CD4-positive, alpha-beta memory T cell (primary cell): ENCODE data around the gene KRT37. TPM values are rescaled to one million over a fixed set of nuclear protein-coding genes. Genes with fewer than 3 reads are reported as not detected.
A peak's percentile ranks its signal among the peaks of the same experiment; 100 is the strongest.

Source experiments
- CTCF ChIA-PET: fragments of 350-600 bp; sonication (Branson Sonifier 250); formaldehyde crosslinking; loops from one replicate; lab custom pipeline; 2021; ENCODE audit warnings: inconsistent platforms; ENCODE audit not compliant: partially characterized antibody; lab: Charles Lee
- POLR2A ChIA-PET: fragments of 350-600 bp; sonication (Branson Sonifier 250); formaldehyde crosslinking; loops from one replicate; lab custom pipeline; 2021; ENCODE audit not compliant: partially characterized antibody; lab: Charles Lee
- DNase-seq, 5 donors: peaks; one replicate each; pipeline versions ENCODE4 v3.0.0 to v3.0.0-alpha.2; 2020 to 2022; ENCODE audit warnings: mixed read lengths in 1 of 5
- H3K27ac ChIP-seq: one replicate; pipeline ENCODE4 v1.7.0; 2013; ENCODE audit warnings: low read depth, low read length
- H3K27me3 ChIP-seq: 2 replicates; pipeline ENCODE4 v1.7.0; 2013; ENCODE audit warnings: mild to moderate bottlenecking, low read length, moderate library complexity; ENCODE audit not compliant: insufficient read depth
- H3K36me3 ChIP-seq: 2 replicates; pipeline ENCODE4 v1.7.0; 2013; ENCODE audit warnings: mild to moderate bottlenecking, low read length, moderate library complexity; ENCODE audit not compliant: insufficient read depth
- H3K4me1 ChIP-seq: 2 replicates; pipeline ENCODE4 v1.7.0; 2013; ENCODE audit warnings: mild to moderate bottlenecking, low read length, moderate library complexity; ENCODE audit not compliant: insufficient read depth
- H3K4me3 ChIP-seq, 2 donors: one replicate each; pipeline ENCODE4 v1.7.0; 2013; ENCODE audit warnings: low read length in 2 of 2, mild to moderate bottlenecking in 1 of 2
- H3K9me3 ChIP-seq, 2 donors: one replicate each; pipeline ENCODE4 v1.7.0; 2013; ENCODE audit warnings: low read length in 2 of 2, control low read depth in 1 of 2; ENCODE audit not compliant: control insufficient read depth in 1 of 2
- H3K27ac Mint-ChIP-seq, 7 donors: one replicate each; pipeline ENCODE4 v1.8.0; 2020 to 2021; ENCODE audit warnings: mixed read lengths in 7 of 7, mild to moderate bottlenecking in 6 of 7, inconsistent platforms in 3 of 7, moderate library complexity in 3 of 7
- H3K27me3 Mint-ChIP-seq, 2 donors: one replicate each; pipeline ENCODE4 v1.8.0; 2020 to 2021; ENCODE audit warnings: mixed read lengths in 2 of 2
- H3K36me3 Mint-ChIP-seq, 2 donors: one replicate each; pipeline ENCODE4 v1.8.0; 2020 to 2021; ENCODE audit warnings: mixed read lengths in 2 of 2, inconsistent platforms in 1 of 2, mild to moderate bottlenecking in 1 of 2
- H3K4me1 Mint-ChIP-seq, 4 donors: one replicate each; pipeline ENCODE4 v1.8.0; 2020 to 2021; ENCODE audit warnings: mixed read lengths in 4 of 4, mild to moderate bottlenecking in 1 of 4
- H3K4me3 Mint-ChIP-seq, 8 donors: one replicate each; pipeline ENCODE4 v1.8.0; 2020 to 2021; ENCODE audit warnings: mixed read lengths in 8 of 8, mild to moderate bottlenecking in 7 of 8, moderate library complexity in 6 of 8, inconsistent platforms in 3 of 8
- H3K9me3 Mint-ChIP-seq, 8 donors: one replicate each; pipeline ENCODE4 v1.8.0; 2020 to 2021; ENCODE audit warnings: mixed read lengths in 8 of 8, mild to moderate bottlenecking in 5 of 8, inconsistent platforms in 3 of 8, moderate library complexity in 1 of 8
- intact Hi-C: fragments of 100-400 bp; cut with micrococcal nuclease; formaldehyde crosslinking; loops from one replicate; pipeline ENCODE4 v1.15.1; 2023
- polyA plus RNA-seq, 2 donors: library from polyadenylated mRNA; unstranded; fragments of 300-500 nt; fragmentation: Illumina TruSeq; gene quantifications; one replicate each; pipeline ENCODE4 v1.2.3, GENCODE V29; 2021
- total RNA-seq, 2 experiments: library from RNA; stranded (reverse); gene quantifications; one replicate each; pipeline ENCODE4 v1.2.3, GENCODE V29; 2021

KRT37 gene
- total RNA-seq (not detected), polyA plus RNA-seq (not detected)

- Histone ChIP-seq H3K27me3 (no peaks in the 10 kb centered on the region), H3K27ac (no peak within 1 kb of the TSS), H3K4me1 (no peaks in the 10 kb centered on the region), H3K4me3 (no peak within 1 kb of the TSS), H3K9me3 (no peaks in the 10 kb centered on the region), H3K36me3 (no peaks in the 10 kb centered on the region)
- Mint-ChIP-seq H3K9me3 (peaks cover 0 to 2% (median 0%) of the 10 kb centered on the region in 8 donors), H3K4me1 (peaks cover 5 to 16% (median 6%) of the 10 kb centered on the region in 4 donors), H3K36me3 (no peaks in the 10 kb centered on the region), H3K4me3 (no peak within 1 kb of the TSS), H3K27ac (no peak within 1 kb of the TSS), H3K27me3 (peaks cover 0 to 2% of the 10 kb centered on the region in 2 donors)
- no peak for DNase-seq
- CTCF ChIA-PET: no interaction called here
- POLR2A ChIA-PET: no interaction called here
- intact Hi-C loops: no loop called here
Observed at GRCh38 chr17:41424111-41424635, at the start of gene KRT37. KRT37 (minus strand) TSS chr17:41424585; CDS start chr17:41424523, 62 bp downstream.

- CTCF ChIA-PET: no interaction called here
- no peaks in the 10 kb centered on the region for H3K9me3 ChIP-seq
- no peaks in the 10 kb centered on the region for H3K36me3 Mint-ChIP-seq
- H3K9me3 Mint-ChIP-seq: peaks cover 0 to 14% (median 8%) of the 10 kb centered on the region in 8 donors
- H3K27ac Mint-ChIP-seq: no peak overlapping the region
- intact Hi-C loops: no loop called here
- no peaks in the 10 kb centered on the region for H3K27me3 Mint-ChIP-seq
- H3K4me1 ChIP-seq: no peaks in the 10 kb centered on the region
- no peak for DNase-seq
- POLR2A ChIA-PET: no interaction called here
- H3K4me3 Mint-ChIP-seq: no peak overlapping the region
- no peaks in the 10 kb centered on the region for H3K4me1 Mint-ChIP-seq
- H3K27me3 ChIP-seq: no peaks in the 10 kb centered on the region
- H3K4me3 ChIP-seq: no peak overlapping the region
- no peak overlapping the region for H3K27ac ChIP-seq
- no peaks in the 10 kb centered on the region for H3K36me3 ChIP-seq
Observed at GRCh38 chr17:41468346-41468745, 44.0 kb upstream of the KRT37 start.

- Mint-ChIP-seq H3K9me3 (peaks cover 0 to 14% (median 8%) of the 10 kb centered on the region in 8 donors), H3K27ac (no peak overlapping the region), H3K4me1 (no peaks in the 10 kb centered on the region), H3K4me3 (no peak overlapping the region), H3K36me3 (no peaks in the 10 kb centered on the region), H3K27me3 (no peaks in the 10 kb centered on the region)
- H3K4me1 ChIP-seq: no peaks in the 10 kb centered on the region
- no peak for DNase-seq
- H3K27ac ChIP-seq: no peak overlapping the region
- POLR2A ChIA-PET: no interaction called here
- intact Hi-C loops: no loop called here
- CTCF ChIA-PET: interaction anchor here (1.5 kb wide), 1 partner anchor 10 kb away, joined by 4 read pairs; no protein-coding TSS in a partner anchor
- no peaks in the 10 kb centered on the region for H3K9me3 ChIP-seq
- no peaks in the 10 kb centered on the region for H3K27me3 ChIP-seq
- H3K4me3 ChIP-seq: no peak overlapping the region
- no peaks in the 10 kb centered on the region for H3K36me3 ChIP-seq
Observed at GRCh38 chr17:41467561-41467960, 43.2 kb upstream of the KRT37 start.

- POLR2A ChIA-PET: no interaction called here
- H3K27me3 Mint-ChIP-seq: no peaks in the 10 kb centered on the region
- intact Hi-C loops: no loop called here
Observed at GRCh38 chr17:41466988-41467387, 42.6 kb upstream of the KRT37 start, which contains the start of gene KRT32. KRT32 (minus strand) TSS chr17:41467386; CDS start chr17:41467325, 61 bp downstream.

GRCh38 chr17:41464682-41465081 is 40.3 kb upstream of the KRT37 start:
- H3K4me1 Mint-ChIP-seq: no peaks in the 10 kb centered on the region
- Histone ChIP-seq H3K9me3 (no peaks in the 10 kb centered on the region), H3K27me3 (no peaks in the 10 kb centered on the region), H3K4me1 (no peaks in the 10 kb centered on the region), H3K4me3 (no peak overlapping the region), H3K27ac (no peak overlapping the region), H3K36me3 (no peaks in the 10 kb centered on the region)
- intact Hi-C loops: no loop called here
- peak overlapping the region in 1 of 7 donors; percentile 56 for H3K27ac Mint-ChIP-seq
- no peak overlapping the region for H3K4me3 Mint-ChIP-seq
- ChIA-PET POLR2A (no interaction called here), CTCF (no interaction called here)
- H3K9me3 Mint-ChIP-seq: peaks cover 0 to 14% (median 7%) of the 10 kb centered on the region in 8 donors
- no peak for DNase-seq
- H3K27me3 Mint-ChIP-seq: no peaks in the 10 kb centered on the region
- H3K36me3 Mint-ChIP-seq: no peaks in the 10 kb centered on the region

More at GRCh38 chr17:41466988-41467387, 42.6 kb upstream of the KRT37 start, which contains the start of gene KRT32:
- H3K4me3 Mint-ChIP-seq: no peak within 1 kb of the TSS
- H3K36me3 ChIP-seq: no peaks in the 10 kb centered on the region
- CTCF ChIA-PET: interaction anchor here (1.5 kb wide), 1 partner anchor 11 kb away, joined by 4 read pairs; no protein-coding TSS in a partner anchor
- H3K4me3 ChIP-seq: no peak within 1 kb of the TSS
- H3K4me1 ChIP-seq: no peaks in the 10 kb centered on the region
- H3K9me3 Mint-ChIP-seq: peaks cover 0 to 14% (median 8%) of the 10 kb centered on the region in 8 donors
- no peak for DNase-seq
- no peaks in the 10 kb centered on the region for H3K36me3 Mint-ChIP-seq
- no peaks in the 10 kb centered on the region for H3K4me1 Mint-ChIP-seq
- H3K27ac ChIP-seq: no peak within 1 kb of the TSS
- H3K27me3 ChIP-seq: no peaks in the 10 kb centered on the region
- H3K9me3 ChIP-seq: no peaks in the 10 kb centered on the region
- H3K27ac Mint-ChIP-seq: no peak within 1 kb of the TSS

- DNase-seq: no peak
- Histone ChIP-seq H3K4me3 (no peak overlapping the region), H3K27ac (no peak overlapping the region), H3K4me1 (no peaks in the 10 kb centered on the region), H3K27me3 (no peaks in the 10 kb centered on the region), H3K36me3 (no peaks in the 10 kb centered on the region), H3K9me3 (no peaks in the 10 kb centered on the region)
- intact Hi-C loops: no loop called here
- no peaks in the 10 kb centered on the region for H3K36me3 Mint-ChIP-seq
- POLR2A ChIA-PET: no interaction called here
- H3K4me1 Mint-ChIP-seq: no peaks in the 10 kb centered on the region
- CTCF ChIA-PET: no interaction called here
- no peaks in the 10 kb centered on the region for H3K27me3 Mint-ChIP-seq
- H3K9me3 Mint-ChIP-seq: peaks cover 0 to 14% (median 7%) of the 10 kb centered on the region in 8 donors
- no peak overlapping the region for H3K4me3 Mint-ChIP-seq
- H3K27ac Mint-ChIP-seq: no peak overlapping the region
Observed at GRCh38 chr17:41464173-41464572, 39.8 kb upstream of the KRT37 start.

GRCh38 chr17:41463746-41464145 is 39.4 kb upstream of the KRT37 start:
- Mint-ChIP-seq H3K36me3 (no peaks in the 10 kb centered on the region), H3K9me3 (peaks cover 0 to 13% (median 7%) of the 10 kb centered on the region in 8 donors)

More at GRCh38 chr17:41463746-41464145, 39.4 kb upstream of the KRT37 start:
- no peak overlapping the region for H3K4me3 Mint-ChIP-seq
- no peak for DNase-seq
- H3K27me3 Mint-ChIP-seq: no peaks in the 10 kb centered on the region
- no peak overlapping the region for H3K27ac ChIP-seq
- ChIA-PET POLR2A (no interaction called here), CTCF (no interaction called here)
- no peaks in the 10 kb centered on the region for H3K4me1 Mint-ChIP-seq
- H3K4me3 ChIP-seq: no peak overlapping the region
- H3K9me3 ChIP-seq: no peaks in the 10 kb centered on the region
- no peaks in the 10 kb centered on the region for H3K27me3 ChIP-seq
- no peak overlapping the region for H3K27ac Mint-ChIP-seq
- intact Hi-C loops: no loop called here
- H3K4me1 ChIP-seq: no peaks in the 10 kb centered on the region
- no peaks in the 10 kb centered on the region for H3K36me3 ChIP-seq
